ENCODE results near the gene PPP1R12A. TPM values are rescaled to one million over a fixed set of nuclear protein-coding genes. Genes with fewer than 3 reads are reported as not detected.

The PPP1R12A gene
- total RNA-seq, 1 experiment from 2014 or later = 65.0 TPM

- DNase-seq (ENCODE audit: low spot score) = peak; percentile 29
These were observed 888 bp upstream of the PPP1R12A start for GRCh38 chr12:79935624-79936345.

DNA sequence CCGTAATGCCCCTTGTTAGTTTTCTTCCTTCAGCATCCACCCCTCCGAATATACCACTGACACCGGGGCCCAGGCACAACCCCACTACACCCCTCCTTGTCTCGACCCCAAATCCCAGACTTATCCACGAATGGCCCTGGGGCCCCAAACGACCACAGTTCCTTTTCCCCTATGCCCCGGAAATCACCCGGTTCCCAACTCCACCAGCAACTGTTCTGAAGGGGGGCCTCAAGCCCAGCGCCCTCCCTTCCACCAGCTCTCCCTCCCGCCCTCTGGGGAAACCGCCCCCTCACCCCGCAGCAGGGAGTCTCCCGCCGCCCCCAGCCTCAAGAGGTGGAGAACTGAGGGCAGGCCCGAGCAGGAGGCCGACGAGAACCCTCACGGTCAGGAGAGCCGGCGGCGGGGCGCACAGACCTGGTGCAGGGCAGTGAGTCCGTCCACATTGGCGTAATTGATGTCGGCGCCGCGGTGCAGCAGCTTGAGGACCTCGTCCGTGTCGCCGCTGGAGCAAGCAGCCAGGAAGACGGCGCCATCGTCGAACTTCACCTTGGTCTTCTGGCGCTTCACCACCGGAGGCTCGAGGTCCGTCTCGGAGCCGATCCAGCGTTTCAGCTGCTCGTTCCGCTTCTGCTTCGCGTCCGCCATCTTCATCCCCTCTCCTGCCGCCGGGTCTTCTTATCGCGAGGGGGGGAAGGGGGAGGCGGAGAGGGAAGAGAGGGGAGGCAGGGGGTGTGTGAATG, 446 bp downstream of the PPP1R12A start:
- peak; percentile 27 for DNase-seq (ENCODE audit: low spot score)

DNA sequence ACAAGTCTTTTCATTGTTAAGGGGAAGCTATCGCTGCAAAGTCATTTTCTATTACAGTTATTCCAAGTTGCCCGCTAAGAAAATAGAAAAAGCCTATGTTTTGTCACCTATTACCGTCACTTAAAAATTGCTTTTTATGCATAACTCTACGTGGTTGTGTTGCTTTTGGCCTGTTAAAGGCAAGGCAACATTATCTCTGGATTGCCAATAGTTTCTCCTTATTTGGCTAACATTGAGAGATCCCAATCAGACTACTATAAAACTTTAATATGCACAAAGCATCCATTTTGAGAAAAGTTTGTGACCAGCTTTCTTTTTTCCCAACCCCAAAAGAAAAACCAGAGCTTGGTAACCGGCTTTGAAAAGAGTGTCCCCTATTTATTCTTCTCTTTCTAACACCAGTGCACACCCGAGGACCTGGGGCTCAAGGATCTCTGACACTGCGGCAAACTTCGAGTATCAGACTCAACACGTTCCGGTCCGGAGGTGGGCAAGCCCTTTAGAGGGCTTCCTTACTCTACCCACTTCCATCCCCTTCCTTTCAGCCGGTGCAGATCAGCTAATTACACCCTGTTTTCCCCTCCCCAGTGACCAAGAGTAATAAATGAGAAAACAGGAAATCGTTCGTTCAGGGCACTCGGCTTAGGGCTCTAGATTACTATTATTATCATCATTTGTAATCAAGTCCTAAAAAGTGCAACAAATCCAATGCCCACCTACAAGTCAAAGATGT, 1.2 kb downstream of the PPP1R12A start:
- DNase-seq (ENCODE audit: low spot score) = peak; percentile 18

DNA sequence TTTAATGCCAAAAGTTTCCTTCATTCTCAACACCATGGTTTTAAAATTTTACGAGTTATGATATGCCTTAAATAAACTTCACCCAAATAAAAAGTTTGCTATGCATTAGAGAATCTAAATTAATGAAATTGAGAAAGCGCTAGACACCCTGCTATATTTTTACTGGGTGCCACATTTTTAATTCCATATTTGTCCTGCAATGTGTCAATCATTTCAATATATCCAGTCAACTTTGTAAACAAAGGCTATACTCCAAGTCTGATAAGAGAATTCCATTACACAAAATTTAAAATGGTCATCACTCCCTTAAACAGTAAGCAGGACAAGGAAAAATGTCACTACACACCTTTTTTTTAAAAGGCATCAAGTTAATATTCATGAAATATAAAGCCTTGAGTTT, 1.9 kb downstream of the PPP1R12A start:
- no peak for DNase-seq (ENCODE audit: low spot score)

GRCh38 chr12:79932357-79932756, 2.5 kb downstream of the PPP1R12A start:
- DNase-seq (ENCODE audit: low spot score) = no peak

- DNase-seq (ENCODE audit: low spot score) = no peak
These were observed 5.8 kb downstream of the PPP1R12A start for GRCh38 chr12:79929065-79929464.

DNA sequence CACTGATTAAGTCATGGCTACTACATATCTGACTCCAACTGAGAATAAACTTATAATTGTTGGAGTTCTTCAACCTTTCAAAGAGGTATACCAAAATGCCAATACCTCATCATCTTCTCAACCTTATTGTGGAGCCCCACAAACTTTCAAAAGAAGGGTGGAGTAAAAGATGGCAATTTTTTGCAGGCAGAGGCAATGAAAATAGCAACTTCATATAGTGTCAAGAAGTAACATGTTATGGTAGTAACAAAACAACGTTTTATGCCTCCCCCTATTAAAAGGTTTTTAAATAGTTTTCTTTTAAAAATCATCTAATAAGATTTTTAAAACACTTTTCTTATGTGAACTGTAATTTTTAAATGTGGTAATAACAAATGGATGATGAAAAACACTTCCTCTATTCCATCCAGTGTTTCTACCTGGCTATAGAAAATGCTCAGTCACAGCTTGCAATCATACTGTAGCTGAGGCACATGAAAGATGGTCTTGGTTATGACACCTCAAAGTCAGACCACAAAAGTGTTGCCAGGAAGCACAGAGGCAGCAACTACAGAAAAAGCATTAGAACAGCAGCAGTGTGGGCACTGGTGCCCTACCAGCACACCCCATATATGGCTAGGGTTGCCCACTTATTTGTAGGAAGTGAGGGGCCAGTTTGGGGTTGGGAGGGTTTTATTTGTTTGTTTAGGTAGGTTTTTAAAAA, 7.0 kb downstream of the PPP1R12A start:
- no peak for DNase-seq (ENCODE audit: low spot score)

DNA sequence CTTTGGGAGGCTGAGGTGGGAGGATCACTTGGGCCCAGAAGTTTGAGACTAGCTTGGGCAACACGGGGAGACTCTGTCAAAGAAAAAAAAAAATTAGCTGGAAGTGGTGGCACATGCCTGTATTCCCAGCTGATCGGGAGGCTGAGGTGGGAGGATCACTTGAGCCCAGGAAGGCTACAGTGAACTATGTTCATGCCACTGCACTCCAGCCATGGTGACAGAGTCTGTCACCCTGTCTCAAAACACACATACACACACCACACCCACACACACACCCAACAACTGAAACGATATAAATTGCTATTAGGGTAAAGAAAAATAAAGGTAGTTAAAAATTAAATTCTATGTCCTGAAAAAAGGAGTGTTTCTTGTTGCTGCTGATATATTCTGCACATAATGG, 7.9 kb downstream of the PPP1R12A start:
- no peak for DNase-seq (ENCODE audit: low spot score)

GRCh38 chr12:79925492-79925891, 9.4 kb downstream of the PPP1R12A start:
- DNase-seq (ENCODE audit: low spot score) = no peak

GRCh38 chr12:79921786-79922185, 13.1 kb downstream of the PPP1R12A start:
- DNase-seq (ENCODE audit: low spot score) = no peak

- DNase-seq (ENCODE audit: low spot score) = no peak
These were observed 14.3 kb downstream of the PPP1R12A start for GRCh38 chr12:79920421-79921238.

DNA sequence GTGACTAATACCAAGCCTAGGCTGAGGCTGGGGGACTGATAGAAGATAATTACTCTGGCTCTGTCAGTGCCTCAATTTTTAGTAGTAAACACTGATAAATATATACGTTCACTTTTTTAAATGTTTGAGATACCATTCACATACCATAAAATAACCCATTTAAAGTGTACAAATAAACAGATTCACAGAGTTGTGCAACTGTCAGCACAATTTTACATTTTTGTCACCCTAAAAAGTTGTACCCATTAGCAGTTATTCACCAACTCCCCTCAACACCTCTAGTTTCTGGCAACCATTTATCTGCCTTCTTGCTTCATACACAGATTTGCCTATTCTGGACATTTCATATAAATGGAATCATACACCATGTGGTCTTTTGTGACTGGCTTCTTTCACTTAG, 15.1 kb downstream of the PPP1R12A start:
- no peak for DNase-seq (ENCODE audit: low spot score)

DNA sequence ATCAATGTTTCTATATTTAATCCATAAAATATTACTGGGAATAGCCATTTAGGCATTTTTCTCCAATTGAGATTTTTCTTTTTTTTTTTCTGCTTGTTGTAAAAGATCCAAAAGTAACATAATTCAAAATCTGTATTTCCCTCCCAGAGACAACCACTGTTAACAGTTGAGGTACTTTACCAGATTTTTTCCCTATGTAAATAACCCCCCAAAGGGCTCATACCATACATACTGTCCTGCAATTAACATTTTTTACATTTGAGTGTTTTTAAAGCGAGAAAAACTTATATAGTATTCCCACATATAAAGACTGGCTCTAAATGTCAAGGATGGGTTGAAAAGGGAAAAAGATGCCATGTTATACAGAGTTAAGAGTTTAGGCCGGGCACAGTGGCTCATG, 18.1 kb downstream of the PPP1R12A start:
- no peak for DNase-seq (ENCODE audit: low spot score)

GRCh38 chr12:79911889-79912656, 22.8 kb downstream of the PPP1R12A start:
- peak; percentile 52 for DNase-seq (ENCODE audit: low spot score)

GRCh38 chr12:79908366-79908765, 26.5 kb downstream of the PPP1R12A start:
- no peak for DNase-seq (ENCODE audit: low spot score)

DNA sequence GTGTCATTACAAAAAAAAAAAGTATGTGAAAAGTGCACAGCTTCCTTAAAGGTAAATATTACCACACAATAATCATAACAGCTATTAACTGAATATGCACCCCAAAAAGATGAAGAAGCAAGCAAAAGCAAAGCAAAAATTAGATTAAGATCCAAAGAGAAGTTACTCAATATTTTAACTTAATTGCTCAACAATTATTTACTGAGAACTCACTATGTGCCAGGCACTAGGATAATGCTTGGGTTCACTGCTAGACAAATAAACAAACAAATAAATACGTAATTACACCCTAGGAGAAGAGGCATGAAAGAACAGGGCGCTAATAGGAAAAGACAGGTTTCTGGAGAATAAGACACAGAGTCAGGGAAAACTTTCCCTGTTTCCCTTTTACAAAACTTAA, 33.4 kb downstream of the PPP1R12A start:
- no peak for DNase-seq (ENCODE audit: low spot score)

GRCh38 chr12:79900951-79901350, 33.9 kb downstream of the PPP1R12A start:
- DNase-seq (ENCODE audit: low spot score) = no peak

GRCh38 chr12:79900199-79900598, 34.7 kb downstream of the PPP1R12A start:
- DNase-seq (ENCODE audit: low spot score) = no peak

GRCh38 chr12:79897617-79898016, 37.3 kb downstream of the PPP1R12A start:
- peak; percentile 97 for DNase-seq (ENCODE audit: low spot score)

DNA sequence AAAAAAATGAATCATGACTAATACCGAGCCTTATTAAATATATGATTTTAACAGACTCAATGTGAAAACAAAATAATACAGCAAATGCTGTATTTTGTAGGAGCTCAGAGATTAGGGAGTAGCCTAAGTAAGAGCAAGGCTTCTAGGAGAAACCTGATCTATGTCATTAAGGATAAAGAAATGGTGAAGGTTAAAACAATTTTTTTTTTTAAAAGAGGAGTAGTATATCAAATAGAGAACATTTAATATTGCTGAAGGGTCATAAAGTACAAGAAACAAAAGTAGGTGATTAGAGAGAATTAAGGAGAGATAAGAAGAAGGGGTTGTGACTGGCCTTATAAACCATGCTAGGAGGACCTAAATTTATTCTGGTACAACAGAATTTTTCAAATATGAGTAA, 39.1 kb downstream of the PPP1R12A start:
- DNase-seq (ENCODE audit: low spot score) = no peak
